HepG2 (cell line): ENCODE data around the gene BAIAP2L1. TPM values are rescaled to one million over a fixed set of nuclear protein-coding genes. Genes with fewer than 3 reads are reported as not detected.

ENCODE experiments used
- GTF2F1 ChIP-seq: fragments of 150-350 bp; IDR thresholded peaks from 2 replicates; pipeline ENCODE4 v1.6.1; 2014; ENCODE audit warnings: low read length
- KDM2A ChIP-seq: sonication (generic); formaldehyde crosslinking; IDR thresholded peaks from 2 replicates; pipeline ENCODE4 v1.4.0; 2020; ENCODE audit warnings: low read depth, missing genetic modification reagents, borderline replicate concordance
- KLF9 ChIP-seq: IDR thresholded peaks from 2 replicates; pipeline ENCODE4 v1.6.1; 2016; ENCODE audit warnings: low read depth
- PAX8 ChIP-seq: sonication (generic); formaldehyde crosslinking; IDR thresholded peaks from 2 replicates; pipeline ENCODE4 v1.8.0; 2022; ENCODE audit warnings: mild to moderate bottlenecking, missing genetic modification reagents, borderline replicate concordance
- RCOR2 ChIP-seq: IDR thresholded peaks from 2 replicates; pipeline ENCODE4 v1.6.1; 2016; ENCODE audit warnings: missing biosample characterization, missing genetic modification reagents
- ZFP36L2 ChIP-seq: sonication (generic); formaldehyde crosslinking; IDR thresholded peaks from 2 replicates; pipeline ENCODE4 v1.4.0; 2020; ENCODE audit warnings: missing genetic modification reagents
- ZKSCAN1 ChIP-seq: fragments of 150-350 bp; IDR thresholded peaks from 2 replicates; pipeline ENCODE4 v1.6.1; 2014; ENCODE audit warnings: low read length
- ZKSCAN8 ChIP-seq: IDR thresholded peaks from 2 replicates; pipeline ENCODE4 v1.6.1; 2016; ENCODE audit warnings: borderline replicate concordance, missing genetic modification reagents, missing compliant biosample characterization
- ZNF136 ChIP-seq: sonication (generic); formaldehyde crosslinking; IDR thresholded peaks from 2 replicates; pipeline ENCODE4 v1.8.1; 2022; ENCODE audit warnings: low read depth, mild to moderate bottlenecking, moderate library complexity, missing genetic modification reagents
- ZNF24 ChIP-seq: fragments of 450-650 bp; IDR thresholded peaks from 2 replicates; pipeline ENCODE4 v1.6.1; 2017; ENCODE audit warnings: antibody characterized with exemption, mild to moderate bottlenecking
- ZNF550 ChIP-seq: sonication (generic); formaldehyde crosslinking; IDR thresholded peaks from 2 replicates; pipeline ENCODE4 v1.4.0; 2020; ENCODE audit warnings: mild to moderate bottlenecking, missing genetic modification reagents, borderline replicate concordance
- ZNF768 ChIP-seq: sonication (generic); formaldehyde crosslinking; IDR thresholded peaks from 2 replicates; pipeline ENCODE4 v1.4.0; 2020; ENCODE audit warnings: missing genetic modification reagents
- ZNF788 ChIP-seq: sonication (generic); formaldehyde crosslinking; IDR thresholded peaks from 2 replicates; pipeline ENCODE4 v1.5.0; 2020; ENCODE audit warnings: mild to moderate bottlenecking, missing genetic modification reagents, borderline replicate concordance
- polyA plus RNA-seq, 8 experiments: library from polyadenylated mRNA; depleted of rRNA in 3 of 8; stranded (reverse) in 7 of 8; unstranded in 1 of 8; fragments of >200 nt; fragmentation: Illumina TruSeq in 4 of 8; extraction: Trizol in 4 of 8; gene quantifications; 2 replicates each; pipeline versions ENCODE4 v1.2.1 to v1.2.3, GENCODE V29; 2011 to 2016; ENCODE audit warnings: low read depth in 4 of 8, missing spikeins in 1 of 8, mixed read lengths in 1 of 8; ENCODE audit not compliant: insufficient read depth in 1 of 8
- total RNA-seq, 5 experiments: library from RNA; depleted of rRNA; stranded (reverse); fragments of >200 nt; fragmentation: Illumina TruSeq; extraction: Trizol; gene quantifications; 2 replicates each; pipeline ENCODE4 v1.2.3, GENCODE V29; 2016; ENCODE audit warnings: low read depth in 1 of 5
- TF ChIP-seq, protein P1 (sequence below): sonication (generic); formaldehyde crosslinking; IDR thresholded peaks from 2 replicates; pipeline ENCODE4 v1.5.0; 2020; ENCODE audit warnings: missing genetic modification reagents
- TF ChIP-seq, protein P2 (sequence below): IDR thresholded peaks from 2 replicates; pipeline ENCODE4 v1.6.1; 2016; ENCODE audit warnings: missing compliant biosample characterization, missing genetic modification reagents, borderline replicate concordance
- TF ChIP-seq, protein P3 (sequence below): sonication (generic); formaldehyde crosslinking; IDR thresholded peaks from 2 replicates; pipeline ENCODE4 v1.5.1; 2020; ENCODE audit warnings: missing genetic modification reagents, mild to moderate bottlenecking, borderline replicate concordance
- TF ChIP-seq, protein P4 (sequence below): sonication (generic); formaldehyde crosslinking; IDR thresholded peaks from 2 replicates; pipeline ENCODE4 v1.8.1; 2022; ENCODE audit warnings: low read depth, mild to moderate bottlenecking, missing genetic modification reagents
- TF ChIP-seq, protein P5 (sequence below): sonication (generic); formaldehyde crosslinking; IDR thresholded peaks from 2 replicates; pipeline ENCODE4 v1.5.1; 2020; ENCODE audit warnings: missing genetic modification reagents, mild to moderate bottlenecking, borderline replicate concordance
- TF ChIP-seq, protein P6 (sequence below): sonication (generic); formaldehyde crosslinking; IDR thresholded peaks from 2 replicates; pipeline ENCODE4 v1.4.0; 2020; ENCODE audit warnings: mild to moderate bottlenecking, missing genetic modification reagents, borderline replicate concordance

BAIAP2L1 gene
- total and polyA plus RNA-seq, 2 of the 13 experiments (the other 11 are each of a cell fraction or from before 2014, with no cell fraction given) = 13.0 to 21.5 TPM

DNA sequence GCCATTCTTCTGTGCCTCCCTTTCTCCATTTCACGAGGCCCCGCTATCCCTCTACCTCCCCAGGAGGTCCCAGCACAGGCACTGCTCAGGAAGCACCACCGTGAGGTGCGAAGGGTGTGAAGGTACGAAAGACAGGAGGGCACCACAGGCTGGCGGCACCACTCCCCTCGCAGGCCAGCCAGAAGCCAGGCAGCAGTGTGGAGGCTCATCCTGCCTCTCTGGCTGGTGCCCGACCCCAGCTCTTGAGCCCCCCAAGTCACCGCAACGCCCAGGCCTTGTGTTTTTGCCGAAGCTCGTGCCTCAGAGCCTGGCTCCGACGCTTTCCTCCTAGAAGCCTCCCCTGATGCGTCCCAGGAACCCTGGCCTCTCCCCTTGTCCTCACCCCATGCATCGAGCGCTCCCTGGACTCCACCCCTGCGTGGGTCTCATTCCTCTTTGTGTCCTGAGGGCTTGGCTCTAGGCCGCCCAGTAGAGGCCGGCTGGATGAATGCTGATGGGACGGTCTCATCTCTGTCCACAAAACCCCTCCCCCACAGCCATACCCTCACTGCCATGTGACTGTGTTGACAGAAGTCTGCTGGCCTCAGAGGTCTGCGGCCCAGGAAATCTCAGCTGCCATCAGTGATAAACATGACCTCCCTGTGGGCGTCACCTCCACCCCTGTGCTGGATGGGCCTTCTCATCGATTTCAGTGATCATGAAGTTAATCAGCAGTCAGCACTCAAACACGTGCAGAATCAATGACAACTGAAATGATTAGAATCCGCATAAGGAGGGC is 100.1 kb downstream of the BAIAP2L1 start (continued):
- TF ChIP-seq, protein P1, sequence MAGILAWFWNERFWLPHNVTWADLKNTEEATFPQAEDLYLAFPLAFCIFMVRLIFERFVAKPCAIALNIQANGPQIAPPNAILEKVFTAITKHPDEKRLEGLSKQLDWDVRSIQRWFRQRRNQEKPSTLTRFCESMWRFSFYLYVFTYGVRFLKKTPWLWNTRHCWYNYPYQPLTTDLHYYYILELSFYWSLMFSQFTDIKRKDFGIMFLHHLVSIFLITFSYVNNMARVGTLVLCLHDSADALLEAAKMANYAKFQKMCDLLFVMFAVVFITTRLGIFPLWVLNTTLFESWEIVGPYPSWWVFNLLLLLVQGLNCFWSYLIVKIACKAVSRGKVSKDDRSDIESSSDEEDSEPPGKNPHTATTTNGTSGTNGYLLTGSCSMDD = no peak
- TF ChIP-seq, protein P2, sequence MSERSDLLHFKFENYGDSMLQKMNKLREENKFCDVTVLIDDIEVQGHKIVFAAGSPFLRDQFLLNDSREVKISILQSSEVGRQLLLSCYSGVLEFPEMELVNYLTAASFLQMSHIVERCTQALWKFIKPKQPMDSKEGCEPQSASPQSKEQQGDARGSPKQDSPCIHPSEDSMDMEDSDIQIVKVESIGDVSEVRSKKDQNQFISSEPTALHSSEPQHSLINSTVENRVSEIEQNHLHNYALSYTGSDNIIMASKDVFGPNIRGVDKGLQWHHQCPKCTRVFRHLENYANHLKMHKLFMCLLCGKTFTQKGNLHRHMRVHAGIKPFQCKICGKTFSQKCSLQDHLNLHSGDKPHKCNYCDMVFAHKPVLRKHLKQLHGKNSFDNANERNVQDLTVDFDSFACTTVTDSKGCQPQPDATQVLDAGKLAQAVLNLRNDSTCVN (CRISPR knock-in tag) = 0 out of 2 replicates have a peak, but pooled peaks have one; percentile 42
- TF ChIP-seq, protein P3, sequence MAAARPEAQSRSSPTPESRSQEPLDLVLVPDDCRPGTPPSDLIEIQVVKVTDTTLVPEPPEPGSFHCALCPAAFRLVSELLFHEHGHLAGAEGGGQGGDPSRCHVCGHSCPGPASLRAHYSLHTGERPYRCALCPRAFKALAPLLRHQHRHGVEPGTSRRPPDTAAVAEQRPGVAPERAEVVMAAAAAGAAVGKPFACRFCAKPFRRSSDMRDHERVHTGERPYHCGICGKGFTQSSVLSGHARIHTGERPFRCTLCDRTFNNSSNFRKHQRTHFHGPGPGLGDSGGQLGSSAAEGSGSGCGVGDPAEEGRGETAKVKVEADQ (CRISPR knock-in tag) = no peak
- no peak for TF ChIP-seq PAX8 (CRISPR knock-in tag)
- 0 out of 2 replicates have a peak, but pooled peaks have one; percentile 27 for TF ChIP-seq KDM2A
- 0 out of 2 replicates have a peak, but pooled peaks have one; percentile 29 for TF ChIP-seq ZKSCAN8 (CRISPR knock-in tag)
- TF ChIP-seq ZNF788 (CRISPR knock-in tag) = no peak
- no peak for TF ChIP-seq ZNF136 (CRISPR knock-in tag)
- TF ChIP-seq ZNF768 (CRISPR knock-in tag) = no peak
- no peak for TF ChIP-seq ZKSCAN1
- TF ChIP-seq, protein P4, sequence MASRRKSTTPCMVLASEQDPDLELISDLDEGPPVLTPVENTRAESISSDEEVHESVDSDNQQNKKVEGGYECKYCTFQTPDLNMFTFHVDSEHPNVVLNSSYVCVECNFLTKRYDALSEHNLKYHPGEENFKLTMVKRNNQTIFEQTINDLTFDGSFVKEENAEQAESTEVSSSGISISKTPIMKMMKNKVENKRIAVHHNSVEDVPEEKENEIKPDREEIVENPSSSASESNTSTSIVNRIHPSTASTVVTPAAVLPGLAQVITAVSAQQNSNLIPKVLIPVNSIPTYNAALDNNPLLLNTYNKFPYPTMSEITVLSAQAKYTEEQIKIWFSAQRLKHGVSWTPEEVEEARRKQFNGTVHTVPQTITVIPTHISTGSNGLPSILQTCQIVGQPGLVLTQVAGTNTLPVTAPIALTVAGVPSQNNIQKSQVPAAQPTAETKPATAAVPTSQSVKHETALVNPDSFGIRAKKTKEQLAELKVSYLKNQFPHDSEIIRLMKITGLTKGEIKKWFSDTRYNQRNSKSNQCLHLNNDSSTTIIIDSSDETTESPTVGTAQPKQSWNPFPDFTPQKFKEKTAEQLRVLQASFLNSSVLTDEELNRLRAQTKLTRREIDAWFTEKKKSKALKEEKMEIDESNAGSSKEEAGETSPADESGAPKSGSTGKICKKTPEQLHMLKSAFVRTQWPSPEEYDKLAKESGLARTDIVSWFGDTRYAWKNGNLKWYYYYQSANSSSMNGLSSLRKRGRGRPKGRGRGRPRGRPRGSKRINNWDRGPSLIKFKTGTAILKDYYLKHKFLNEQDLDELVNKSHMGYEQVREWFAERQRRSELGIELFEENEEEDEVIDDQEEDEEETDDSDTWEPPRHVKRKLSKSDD (CRISPR knock-in tag) = peak; percentile 77; the same call in 1 of the 2 replicates
- TF ChIP-seq RCOR2 = peak; percentile 53; the same call in 1 of the 2 replicates
- TF ChIP-seq, protein P5, sequence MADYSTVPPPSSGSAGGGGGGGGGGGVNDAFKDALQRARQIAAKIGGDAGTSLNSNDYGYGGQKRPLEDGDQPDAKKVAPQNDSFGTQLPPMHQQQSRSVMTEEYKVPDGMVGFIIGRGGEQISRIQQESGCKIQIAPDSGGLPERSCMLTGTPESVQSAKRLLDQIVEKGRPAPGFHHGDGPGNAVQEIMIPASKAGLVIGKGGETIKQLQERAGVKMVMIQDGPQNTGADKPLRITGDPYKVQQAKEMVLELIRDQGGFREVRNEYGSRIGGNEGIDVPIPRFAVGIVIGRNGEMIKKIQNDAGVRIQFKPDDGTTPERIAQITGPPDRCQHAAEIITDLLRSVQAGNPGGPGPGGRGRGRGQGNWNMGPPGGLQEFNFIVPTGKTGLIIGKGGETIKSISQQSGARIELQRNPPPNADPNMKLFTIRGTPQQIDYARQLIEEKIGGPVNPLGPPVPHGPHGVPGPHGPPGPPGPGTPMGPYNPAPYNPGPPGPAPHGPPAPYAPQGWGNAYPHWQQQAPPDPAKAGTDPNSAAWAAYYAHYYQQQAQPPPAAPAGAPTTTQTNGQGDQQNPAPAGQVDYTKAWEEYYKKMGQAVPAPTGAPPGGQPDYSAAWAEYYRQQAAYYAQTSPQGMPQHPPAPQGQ (CRISPR knock-in tag) = no peak
- no peak for TF ChIP-seq GTF2F1
- no peak for TF ChIP-seq ZFP36L2 (CRISPR knock-in tag)
- TF ChIP-seq ZNF550 = no peak
- TF ChIP-seq ZNF24 = no peak
- TF ChIP-seq, protein P6, sequence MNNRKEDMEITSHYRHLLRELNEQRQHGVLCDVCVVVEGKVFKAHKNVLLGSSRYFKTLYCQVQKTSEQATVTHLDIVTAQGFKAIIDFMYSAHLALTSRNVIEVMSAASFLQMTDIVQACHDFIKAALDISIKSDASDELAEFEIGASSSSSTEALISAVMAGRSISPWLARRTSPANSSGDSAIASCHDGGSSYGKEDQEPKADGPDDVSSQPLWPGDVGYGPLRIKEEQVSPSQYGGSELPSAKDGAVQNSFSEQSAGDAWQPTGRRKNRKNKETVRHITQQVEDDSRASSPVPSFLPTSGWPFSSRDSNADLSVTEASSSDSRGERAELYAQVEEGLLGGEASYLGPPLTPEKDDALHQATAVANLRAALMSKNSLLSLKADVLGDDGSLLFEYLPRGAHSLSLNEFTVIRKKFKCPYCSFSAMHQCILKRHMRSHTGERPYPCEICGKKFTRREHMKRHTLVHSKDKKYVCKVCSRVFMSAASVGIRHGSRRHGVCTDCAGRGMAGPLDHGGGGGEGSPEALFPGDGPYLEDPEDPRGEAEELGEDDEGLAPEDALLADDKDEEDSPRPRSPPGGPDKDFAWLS = no peak
- 0 out of 2 replicates have a peak, but pooled peaks have one; percentile 38 for TF ChIP-seq KLF9 (CRISPR knock-in tag)
